Panc1 (cell line): ENCODE measurements around the gene ILDR1. TPM values are rescaled to one million over a fixed set of nuclear protein-coding genes. Genes with fewer than 3 reads are reported as not detected.
"Not testable (repeated sequence)": the region's sequence is repeated elsewhere in the genome, so short reads cannot be mapped to it uniquely, and the experiment has no call there.

Experiments
- ATAC-seq: fragments of 200-7000 bp; cut with Tn5 transposase; 2 replicates; pipeline ENCODE4 v1.9.1; 2020; ENCODE audit warnings: mild to moderate bottlenecking, moderate library complexity
- BruUV-seq: library from RNA; stranded (reverse); fragments of 400-500 nt; replicated peaks from 2 replicates; lab custom pipeline; 2021; lab: Mats Ljungman, UMichigan
- CTCF ChIA-PET: fragments of 300-600 bp; sonication (Branson Sonifier 250); formaldehyde crosslinking; loops from one replicate; lab custom pipeline; 2022; ENCODE audit warnings: antibody characterized with exemption; lab: Charles Lee
- POLR2A ChIA-PET: fragments of 300-600 bp; sonication (Branson Sonifier 250); formaldehyde crosslinking; loops from one replicate; lab custom pipeline; 2022; ENCODE audit warnings: antibody characterized with exemption; lab: Charles Lee
- DNase-seq: peaks from one replicate; pipeline ENCODE4 v3.0.0-alpha.2; 2010; ENCODE audit warnings: low read depth, low spot score
- H3K27ac ChIP-seq: 2 replicates; pipeline ENCODE4 v1.5.1; 2011; ENCODE audit warnings: mild to moderate bottlenecking, low read length, inconsistent platforms
- H3K27me3 ChIP-seq: fragments of 200-500 bp; sonication (Bioruptor generic); 2 replicates; pipeline ENCODE4 v1.6.0; 2014; ENCODE audit warnings: low read length, inconsistent platforms; ENCODE audit not compliant: control insufficient read depth, insufficient read depth
- H3K36me3 ChIP-seq: fragments of 200-500 bp; sonication (Bioruptor generic); 2 replicates; pipeline ENCODE4 v1.5.1; 2014; ENCODE audit warnings: inconsistent platforms, mild to moderate bottlenecking, low read length, moderate library complexity; ENCODE audit not compliant: control insufficient read depth, insufficient read depth
- H3K4me1 ChIP-seq: 2 replicates; pipeline ENCODE4 v1.5.1; 2011; ENCODE audit warnings: inconsistent platforms, mild to moderate bottlenecking, low read length, moderate library complexity; ENCODE audit not compliant: control insufficient read depth, insufficient read depth
- H3K4me3 ChIP-seq, 2 experiments: 2 replicates each; pipeline ENCODE4 v1.5.1; 2011 to 2012; ENCODE audit warnings: low read depth in 2 of 2, low read length in 2 of 2, mild to moderate bottlenecking in 2 of 2, inconsistent platforms in 1 of 2, moderate library complexity in 1 of 2
- H3K9me3 ChIP-seq: fragments of 200-500 bp; sonication (Bioruptor generic); 2 replicates; pipeline ENCODE4 v1.5.1; 2014; ENCODE audit warnings: low read depth, mild to moderate bottlenecking, inconsistent platforms, low read length, moderate library complexity; ENCODE audit not compliant: control insufficient read depth, insufficient read depth
- CTCF ChIP-seq: fragments of 450-650 bp; IDR thresholded peaks from 2 replicates; pipeline ENCODE4 v1.5.1; 2017; ENCODE audit warnings: mild to moderate bottlenecking
- POLR2AphosphoS5 ChIP-seq: IDR thresholded peaks from 2 replicates; pipeline ENCODE4 v1.6.1; 2012; ENCODE audit warnings: mild to moderate bottlenecking, low read depth, low read length, moderate library complexity
- SIN3A ChIP-seq: IDR thresholded peaks from 2 replicates; pipeline ENCODE4 v1.6.1; 2012; ENCODE audit warnings: low read depth, mild to moderate bottlenecking, low read length, moderate library complexity, borderline replicate concordance; ENCODE audit not compliant: insufficient read depth
- TCF7L2 ChIP-seq: IDR thresholded peaks from 2 replicates; pipeline ENCODE4 v1.6.1; 2011; ENCODE audit warnings: mild to moderate bottlenecking, low read depth, low read length, inconsistent platforms
- in situ Hi-C: cut with HindIII; loops from 2 replicates; pipeline ENCODE4 v1.10.0; 2016; ENCODE audit warnings: low sequenced_read_pairs, low pct_unique_long_range_greater_than_20kb
- intact Hi-C: fragments of 100-400 bp; cut with micrococcal nuclease; formaldehyde crosslinking; loops from one replicate; pipeline ENCODE4 v1.10.0; 2022; ENCODE audit not compliant: unreplicated experiment
- total RNA-seq: library from RNA; stranded (reverse); gene quantifications from one replicate; pipeline ENCODE4 v1.2.1, GENCODE V29; 2021; ENCODE audit not compliant: unreplicated experiment
- TF ChIP-seq, protein P1 (sequence below), 2 experiments: IDR thresholded peaks; 2 replicates each; pipeline ENCODE4 v1.6.1; 2011 to 2012; ENCODE audit warnings: low read depth in 2 of 2, control low read depth in 1 of 2, low read length in 1 of 2, mild to moderate bottlenecking in 1 of 2, moderate library complexity in 1 of 2; ENCODE audit not compliant: insufficient read depth in 1 of 2

ILDR1 gene
- total RNA-seq, 1 experiment from 2014 or later: not detected

DNA sequence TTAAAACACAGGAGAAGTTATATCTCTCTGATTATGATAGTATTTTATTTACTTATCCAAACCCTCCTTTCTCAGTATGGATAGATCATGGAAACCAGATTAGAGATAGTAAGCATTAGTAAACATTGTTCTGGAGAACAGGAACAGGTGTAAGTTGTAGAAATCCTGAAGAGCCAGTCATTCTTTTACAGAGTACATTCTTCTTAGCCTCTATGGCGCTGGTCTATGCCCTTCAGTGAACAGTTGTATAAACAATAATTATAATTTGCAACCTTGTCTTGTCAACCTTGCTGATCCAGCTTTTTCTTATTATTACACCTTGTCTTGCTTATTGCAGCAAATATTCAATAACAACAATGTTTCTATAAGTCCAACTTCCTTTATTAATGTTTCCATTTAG lies 80.5 kb downstream of the ILDR1 start:
- ChIA-PET CTCF (no interaction called here), POLR2A (no interaction called here)
- in situ Hi-C loops (no loop called here), intact Hi-C loops (no loop called here)
- Histone ChIP-seq H3K27me3 (no peaks in the 10 kb centered on the region), H3K4me1 (no peaks in the 10 kb centered on the region), H3K36me3 (no peaks in the 10 kb centered on the region), H3K4me3 (no peak overlapping the region), H3K9me3 (no peaks in the 10 kb centered on the region), H3K27ac (no peak overlapping the region)
- BruUV-seq: no TSS peak
- no peak for TF ChIP-seq POLR2AphosphoS5
- TF ChIP-seq SIN3A: no peak
- no peak for TF ChIP-seq CTCF
- TF ChIP-seq, protein P1, sequence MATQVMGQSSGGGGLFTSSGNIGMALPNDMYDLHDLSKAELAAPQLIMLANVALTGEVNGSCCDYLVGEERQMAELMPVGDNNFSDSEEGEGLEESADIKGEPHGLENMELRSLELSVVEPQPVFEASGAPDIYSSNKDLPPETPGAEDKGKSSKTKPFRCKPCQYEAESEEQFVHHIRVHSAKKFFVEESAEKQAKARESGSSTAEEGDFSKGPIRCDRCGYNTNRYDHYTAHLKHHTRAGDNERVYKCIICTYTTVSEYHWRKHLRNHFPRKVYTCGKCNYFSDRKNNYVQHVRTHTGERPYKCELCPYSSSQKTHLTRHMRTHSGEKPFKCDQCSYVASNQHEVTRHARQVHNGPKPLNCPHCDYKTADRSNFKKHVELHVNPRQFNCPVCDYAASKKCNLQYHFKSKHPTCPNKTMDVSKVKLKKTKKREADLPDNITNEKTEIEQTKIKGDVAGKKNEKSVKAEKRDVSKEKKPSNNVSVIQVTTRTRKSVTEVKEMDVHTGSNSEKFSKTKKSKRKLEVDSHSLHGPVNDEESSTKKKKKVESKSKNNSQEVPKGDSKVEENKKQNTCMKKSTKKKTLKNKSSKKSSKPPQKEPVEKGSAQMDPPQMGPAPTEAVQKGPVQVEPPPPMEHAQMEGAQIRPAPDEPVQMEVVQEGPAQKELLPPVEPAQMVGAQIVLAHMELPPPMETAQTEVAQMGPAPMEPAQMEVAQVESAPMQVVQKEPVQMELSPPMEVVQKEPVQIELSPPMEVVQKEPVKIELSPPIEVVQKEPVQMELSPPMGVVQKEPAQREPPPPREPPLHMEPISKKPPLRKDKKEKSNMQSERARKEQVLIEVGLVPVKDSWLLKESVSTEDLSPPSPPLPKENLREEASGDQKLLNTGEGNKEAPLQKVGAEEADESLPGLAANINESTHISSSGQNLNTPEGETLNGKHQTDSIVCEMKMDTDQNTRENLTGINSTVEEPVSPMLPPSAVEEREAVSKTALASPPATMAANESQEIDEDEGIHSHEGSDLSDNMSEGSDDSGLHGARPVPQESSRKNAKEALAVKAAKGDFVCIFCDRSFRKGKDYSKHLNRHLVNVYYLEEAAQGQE (IDR thresholded peaks at IDR 0.05; ENCODE audit: insufficient read depth in 1 of 2, low read depth in 2 of 2, low read length in 1 of 2): no peak
- no peak for TF ChIP-seq TCF7L2
- DNase-seq: no peak
- no peak for ATAC-seq

- in situ Hi-C loops, CTCF ChIA-PET, H3K27me3 ChIP-seq, intact Hi-C loops, H3K27ac ChIP-seq, H3K4me3 ChIP-seq, BruUV-seq, ATAC-seq, H3K9me3 ChIP-seq, H3K36me3 ChIP-seq, H3K4me1 ChIP-seq, POLR2A ChIA-PET, DNase-seq: not testable (repeated sequence)
These were observed 83.7 kb downstream of the ILDR1 start for GRCh38 chr3:121938141-121938855.

Other genes starting within 250 kb of the ILDR1 start
- gene IQCB1, start 187.2 kb downstream of the ILDR1 start, total RNA-seq: 20.1 TPM
- gene EAF2, start 187.0 kb downstream of the ILDR1 start, total RNA-seq: 5.3 TPM
- gene SLC15A2, start 127.8 kb downstream of the ILDR1 start, total RNA-seq: 0.41 TPM
- gene CD86, start 33.1 kb upstream of the ILDR1 start, total RNA-seq: not detected
- not detected for gene CASR, start 161.4 kb upstream of the ILDR1 start, total RNA-seq